GM23338 (cell line): Measurements from ENCODE around the gene UTS2R.

Source experiments
- CREB1 ChIP-seq: fragments of 250-450 bp; sonication (Bioruptor Pico); IDR thresholded peaks from 2 replicates; pipeline ENCODE4 v1.5.0; 2020; ENCODE audit warnings: low read depth, mild to moderate bottlenecking, moderate library complexity
- EZH2 ChIP-seq: fragments of 200-600 bp; sonication (generic); IDR thresholded peaks from one replicate; pipeline ENCODE4 v1.8.0; 2017; ENCODE audit warnings: antibody characterized with exemption, mild to moderate bottlenecking, low read depth; ENCODE audit not compliant: unreplicated experiment
- EZH2phosphoT487 ChIP-seq: fragments of 200-600 bp; sonication (generic); IDR thresholded peaks from one replicate; pipeline ENCODE4 v1.8.1; 2018; ENCODE audit warnings: antibody characterized with exemption; ENCODE audit not compliant: unreplicated experiment
- JUNB ChIP-seq: IDR thresholded peaks from one replicate; pipeline ENCODE4 v1.6.1; 2016; ENCODE audit warnings: antibody characterized with exemption; ENCODE audit not compliant: unreplicated experiment
- NANOG ChIP-seq: IDR thresholded peaks from 2 replicates; pipeline ENCODE4 v1.6.1; 2016; ENCODE audit warnings: antibody characterized with exemption, borderline replicate concordance
- POLR2AphosphoS5 ChIP-seq: IDR thresholded peaks from 2 replicates; pipeline ENCODE4 v1.6.1; 2016; ENCODE audit warnings: antibody characterized with exemption, low read depth
- REST ChIP-seq: IDR thresholded peaks from one replicate; pipeline ENCODE4 v1.6.1; 2018; ENCODE audit warnings: antibody characterized with exemption; ENCODE audit not compliant: unreplicated experiment
- TF ChIP-seq, protein P1 (sequence below), 2 experiments: fragments of 200-600 bp in 1 of 2; sonication (generic) in 1 of 2; conservative IDR thresholded peaks; 2 replicates each; pipeline versions ENCODE4 v1.5.1 to v1.6.1; 2016 to 2017; ENCODE audit warnings: antibody characterized with exemption in 2 of 2, low read depth in 2 of 2, mild to moderate bottlenecking in 2 of 2, moderate library complexity in 1 of 2

GRCh38 chr17:82384051-82384729 is 12.6 kb downstream of the UTS2R start:
- TF ChIP-seq EZH2phosphoT487 (no peak), CREB1 (CRISPR knock-in tag) (no peak), EZH2 (no peak), POLR2AphosphoS5 (no peak), REST (no peak), NANOG (no peak), JUNB (no peak)
- TF ChIP-seq, protein P1, sequence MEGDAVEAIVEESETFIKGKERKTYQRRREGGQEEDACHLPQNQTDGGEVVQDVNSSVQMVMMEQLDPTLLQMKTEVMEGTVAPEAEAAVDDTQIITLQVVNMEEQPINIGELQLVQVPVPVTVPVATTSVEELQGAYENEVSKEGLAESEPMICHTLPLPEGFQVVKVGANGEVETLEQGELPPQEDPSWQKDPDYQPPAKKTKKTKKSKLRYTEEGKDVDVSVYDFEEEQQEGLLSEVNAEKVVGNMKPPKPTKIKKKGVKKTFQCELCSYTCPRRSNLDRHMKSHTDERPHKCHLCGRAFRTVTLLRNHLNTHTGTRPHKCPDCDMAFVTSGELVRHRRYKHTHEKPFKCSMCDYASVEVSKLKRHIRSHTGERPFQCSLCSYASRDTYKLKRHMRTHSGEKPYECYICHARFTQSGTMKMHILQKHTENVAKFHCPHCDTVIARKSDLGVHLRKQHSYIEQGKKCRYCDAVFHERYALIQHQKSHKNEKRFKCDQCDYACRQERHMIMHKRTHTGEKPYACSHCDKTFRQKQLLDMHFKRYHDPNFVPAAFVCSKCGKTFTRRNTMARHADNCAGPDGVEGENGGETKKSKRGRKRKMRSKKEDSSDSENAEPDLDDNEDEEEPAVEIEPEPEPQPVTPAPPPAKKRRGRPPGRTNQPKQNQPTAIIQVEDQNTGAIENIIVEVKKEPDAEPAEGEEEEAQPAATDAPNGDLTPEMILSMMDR (conservative IDR thresholded peaks at IDR 0.05; ENCODE audit: low read depth in 2 of 2), result no peak
